ENCODE results near the gene ST14.
"Not testable (repeated sequence)": the region's sequence is repeated elsewhere in the genome, so short reads cannot be mapped to it uniquely, and the experiment has no call there.

Gene ST14

GRCh38 chr11:130188585-130189347 is 29.2 kb downstream of the ST14 start:
- no peak for DNase-seq (ENCODE audit: low read depth)

GRCh38 chr11:130189492-130190210 is 30.1 kb downstream of the ST14 start:
- DNase-seq (ENCODE audit: low read depth): no peak

GRCh38 chr11:130190371-130190881 is 30.8 kb downstream of the ST14 start:
- DNase-seq (ENCODE audit: low read depth): no peak

- no peak for DNase-seq (ENCODE audit: low read depth)
These were observed 32.3 kb downstream of the ST14 start for GRCh38 chr11:130191896-130192295.

GRCh38 chr11:130192845-130193267 is 33.3 kb downstream of the ST14 start:
- DNase-seq (ENCODE audit: low read depth): no peak

GRCh38 chr11:130193551-130193950 is 34.0 kb downstream of the ST14 start:
- DNase-seq (ENCODE audit: low read depth): not testable (repeated sequence)

- no peak for DNase-seq (ENCODE audit: low read depth)
These were observed 34.9 kb downstream of the ST14 start for GRCh38 chr11:130194241-130195023.

- DNase-seq (ENCODE audit: low read depth): no peak
These were observed 37.9 kb downstream of the ST14 start for GRCh38 chr11:130197386-130198035.

- DNase-seq (ENCODE audit: low read depth): no peak
These were observed 38.7 kb downstream of the ST14 start for GRCh38 chr11:130198292-130198691.

- DNase-seq (ENCODE audit: low read depth): no peak
These were observed 39.4 kb downstream of the ST14 start for GRCh38 chr11:130198964-130199363.

- DNase-seq (ENCODE audit: low read depth): no peak
These were observed 40.2 kb downstream of the ST14 start for GRCh38 chr11:130199792-130200191.

- no peak for DNase-seq (ENCODE audit: low read depth)
These were observed 41.4 kb downstream of the ST14 start for GRCh38 chr11:130201026-130201425.

GRCh38 chr11:130202009-130202817 is 42.6 kb downstream of the ST14 start:
- DNase-seq (ENCODE audit: low read depth): no peak

- DNase-seq (ENCODE audit: low read depth): no peak
These were observed 43.5 kb downstream of the ST14 start for GRCh38 chr11:130202818-130203689.

GRCh38 chr11:130203766-130204702 is 44.5 kb downstream of the ST14 start:
- no peak for DNase-seq (ENCODE audit: low read depth)

GRCh38 chr11:130204703-130205095 is 45.1 kb downstream of the ST14 start:
- no peak for DNase-seq (ENCODE audit: low read depth)

- DNase-seq (ENCODE audit: low read depth): no peak
These were observed 46.6 kb downstream of the ST14 start for GRCh38 chr11:130206141-130206540.

GRCh38 chr11:130208241-130209127 is 48.9 kb downstream of the ST14 start:
- no peak for DNase-seq (ENCODE audit: low read depth)

All from activated T-cell treated with anti-CD3 and anti-CD28 coated beads for 24 hours (primary cell).